ENCODE data around the gene IL19.
A peak's percentile ranks its signal among the peaks of the same experiment; 100 is the strongest.
"Not testable (repeated sequence)": the region's sequence is repeated elsewhere in the genome, so short reads cannot be mapped to it uniquely, and the experiment has no call there.

IL19 gene

DNA sequence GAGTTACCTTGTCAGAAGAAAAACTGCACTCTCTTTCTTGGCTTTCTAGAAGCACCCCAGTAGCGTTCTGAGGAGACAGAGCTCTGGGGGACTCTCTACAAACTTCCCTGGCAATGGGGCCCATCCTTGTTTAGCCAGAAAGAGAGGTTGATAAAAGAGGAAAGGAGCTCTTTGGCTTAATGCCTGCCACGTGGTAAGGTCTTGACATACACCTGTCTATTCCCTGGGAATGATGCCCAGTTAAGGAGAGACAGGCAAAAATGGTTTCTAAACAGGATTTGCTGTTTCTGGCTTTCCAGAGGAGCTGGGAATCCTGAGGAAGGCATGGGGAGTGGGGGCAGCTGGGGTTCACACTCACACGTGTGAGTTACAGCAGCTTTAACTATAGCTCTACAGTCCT, 64.6 kb downstream of the IL19 start:
- DNase-seq = no peak

DNA sequence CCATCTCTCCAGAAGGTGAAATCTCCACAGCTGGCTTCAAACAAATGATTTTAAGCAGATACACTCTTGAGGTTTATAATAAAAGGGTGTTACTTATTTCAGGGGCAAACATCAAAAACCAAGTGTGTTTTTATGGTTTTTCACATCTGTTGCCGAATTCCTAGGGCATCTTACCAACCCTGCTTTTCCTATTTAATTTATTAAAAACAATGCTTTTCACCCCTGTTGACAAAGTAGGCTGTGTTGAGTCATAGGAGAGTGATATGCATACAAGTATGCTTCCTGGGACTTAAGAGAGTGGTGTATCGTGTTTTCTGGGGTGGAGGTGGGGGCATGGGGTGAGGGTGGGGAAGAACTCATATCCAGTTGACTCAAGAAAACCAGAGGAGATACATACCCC, 65.5 kb downstream of the IL19 start:
- peak; percentile 41 for DNase-seq

DNA sequence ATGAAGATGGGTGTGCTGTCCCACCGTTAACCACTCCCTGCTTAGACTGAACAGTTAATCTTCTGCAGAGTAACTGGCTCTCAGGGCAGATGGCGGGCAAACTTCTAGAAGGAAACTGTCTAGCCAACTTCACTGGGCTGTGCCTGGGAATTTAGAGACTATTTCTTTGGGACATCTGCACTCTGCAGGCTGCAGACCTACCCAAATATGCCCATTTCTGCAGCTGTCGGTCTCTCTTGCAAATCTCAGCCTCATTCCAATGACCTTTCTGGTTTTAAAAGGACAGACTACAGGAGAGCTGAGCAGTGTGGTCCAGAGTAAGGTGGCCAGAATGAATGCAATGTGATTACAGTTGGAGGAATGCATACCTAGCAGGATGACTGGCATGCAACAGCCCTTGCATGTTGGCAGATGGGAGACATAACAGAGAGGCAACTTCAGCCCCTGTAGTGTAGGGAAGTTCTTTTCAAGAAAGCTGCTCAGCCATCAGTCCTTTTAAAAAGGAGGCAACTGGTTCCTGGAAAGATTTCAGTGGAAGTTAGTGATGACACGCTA, 68.5 kb downstream of the IL19 start:
- peak; percentile 37 for DNase-seq

DNA sequence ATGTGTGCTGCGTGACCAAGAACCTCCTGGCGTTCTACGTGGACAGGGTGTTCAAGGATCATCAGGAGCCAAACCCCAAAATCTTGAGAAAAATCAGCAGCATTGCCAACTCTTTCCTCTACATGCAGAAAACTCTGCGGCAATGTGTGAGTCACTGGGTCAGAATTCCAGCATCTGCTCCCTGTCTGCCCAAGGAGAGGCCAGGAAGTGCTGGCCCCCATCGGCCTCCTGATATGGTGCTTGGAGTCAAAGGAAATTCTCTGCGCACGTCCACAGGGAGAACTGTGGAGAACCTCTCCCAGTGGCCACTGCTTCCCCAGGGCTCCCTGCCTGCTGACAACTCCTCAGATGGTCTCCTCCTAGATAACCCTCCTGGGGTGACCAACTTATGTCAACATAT, 69.3 kb downstream of the IL19 start:
- DNase-seq = peak; percentile 87

DNA sequence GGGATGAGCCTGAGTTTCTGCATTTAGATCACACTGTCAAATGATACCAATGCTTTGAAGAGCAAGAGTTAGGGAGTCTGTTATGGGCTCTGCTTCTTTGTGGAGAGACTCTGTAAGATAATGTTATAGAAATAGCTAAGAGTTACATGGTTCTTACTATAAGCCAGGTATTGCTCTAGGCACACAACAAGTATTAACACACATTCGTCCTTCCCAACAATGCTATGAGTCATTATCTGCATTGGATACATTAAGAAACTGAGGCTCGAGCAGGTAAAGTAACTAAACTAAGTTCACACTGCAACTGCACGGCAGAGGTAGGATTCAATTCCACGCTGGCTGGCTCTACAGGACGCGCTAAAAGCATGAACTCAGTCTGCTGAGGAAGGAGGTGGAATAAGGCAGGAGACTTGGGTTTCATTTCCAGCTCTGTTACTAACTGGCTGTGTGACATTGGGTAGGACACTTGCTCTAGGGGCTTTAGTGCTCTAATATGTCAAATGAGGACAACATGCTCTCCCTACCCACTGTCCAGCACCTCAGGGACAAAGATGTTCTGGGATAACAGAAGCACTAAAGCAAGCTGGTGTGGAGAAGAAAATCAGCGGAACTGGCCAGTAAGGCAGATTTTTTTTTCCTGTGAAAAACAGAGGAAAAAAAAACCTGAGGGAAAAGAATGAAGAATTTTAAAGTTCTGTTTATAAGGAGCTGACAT, 71.2 kb downstream of the IL19 start:
- no peak for DNase-seq

DNA sequence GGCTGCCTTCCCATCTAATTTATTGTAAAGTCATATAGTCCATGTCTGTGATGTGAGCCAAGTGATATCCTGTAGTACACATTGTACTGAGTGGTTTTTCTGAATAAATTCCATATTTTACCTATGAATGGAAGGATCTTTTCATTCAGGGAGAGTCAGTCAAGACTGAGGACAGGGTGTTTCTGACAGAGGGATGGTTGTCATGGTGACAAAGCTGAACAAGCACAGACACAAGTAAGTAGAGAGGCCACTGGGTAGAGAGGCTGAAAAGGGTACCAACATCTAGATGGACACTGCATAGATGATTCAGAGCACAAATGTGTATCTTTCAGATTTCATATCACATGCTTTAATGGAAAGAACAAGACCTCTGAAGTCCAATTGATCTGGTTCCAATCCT, 72.3 kb downstream of the IL19 start:
- DNase-seq = no peak

DNA sequence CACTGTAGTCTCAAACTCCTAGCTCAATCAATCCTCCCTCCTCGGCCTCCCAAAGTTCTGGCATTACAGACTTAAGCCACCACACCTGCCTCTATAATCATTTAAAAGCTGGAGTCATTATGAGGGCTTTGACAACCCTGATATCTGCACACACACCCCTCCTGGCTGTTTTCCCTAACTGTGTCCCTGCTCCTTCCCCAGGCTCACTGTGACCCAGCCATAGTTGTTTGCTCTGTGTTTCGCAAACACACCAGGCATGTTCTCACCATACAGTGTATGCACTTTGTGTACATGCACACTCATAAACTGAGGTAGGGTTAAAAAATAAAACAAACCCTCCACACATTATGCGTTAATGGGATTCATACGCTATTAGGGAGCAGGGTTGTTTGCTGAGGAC, 73.1 kb downstream of the IL19 start:
- no peak for DNase-seq

DNA sequence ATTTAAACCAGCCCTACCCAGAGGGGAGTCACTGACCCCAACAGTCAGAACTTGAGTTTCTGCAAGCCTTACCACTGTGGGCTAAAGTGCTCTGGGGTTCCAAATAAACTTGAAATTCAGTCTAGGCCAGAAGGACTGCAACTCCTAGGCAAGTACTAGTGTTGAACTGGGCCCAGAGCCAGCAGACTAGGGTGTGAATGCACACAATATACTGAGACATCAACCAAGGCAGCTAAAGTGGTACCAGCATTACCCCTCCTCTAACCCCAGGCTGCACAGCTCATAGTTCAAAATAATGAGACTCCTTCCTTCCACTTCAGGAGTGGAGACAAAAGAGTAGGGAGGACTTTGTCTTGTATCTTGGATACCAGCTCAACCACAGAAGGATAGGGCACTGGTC, 75.9 kb downstream of the IL19 start:
- no peak for DNase-seq

DNA sequence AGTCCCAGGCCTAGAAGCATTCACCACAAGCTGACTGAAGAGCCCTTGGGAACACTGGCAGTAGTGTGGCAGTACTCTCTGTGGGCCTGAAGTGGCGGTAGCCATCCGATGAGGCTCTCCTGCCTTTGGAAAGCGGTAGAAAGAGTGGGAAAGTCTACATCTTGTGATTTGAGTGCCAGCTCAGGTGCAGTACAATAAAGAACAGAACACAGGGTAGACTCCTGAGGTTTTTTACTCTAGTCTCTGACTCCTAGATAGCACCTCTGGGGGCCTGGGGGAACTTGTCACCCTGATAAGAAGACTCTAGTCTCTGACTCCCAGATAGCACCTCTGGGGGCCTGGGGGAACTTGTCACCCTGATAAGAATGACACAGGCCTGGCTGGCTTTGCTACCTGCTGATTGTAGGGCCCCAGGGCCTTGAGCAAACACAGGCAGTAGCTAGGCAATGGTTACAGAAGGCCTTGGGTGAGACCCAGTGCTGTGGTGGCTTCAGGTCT, 76.8 kb downstream of the IL19 start:
- DNase-seq = no peak

DNA sequence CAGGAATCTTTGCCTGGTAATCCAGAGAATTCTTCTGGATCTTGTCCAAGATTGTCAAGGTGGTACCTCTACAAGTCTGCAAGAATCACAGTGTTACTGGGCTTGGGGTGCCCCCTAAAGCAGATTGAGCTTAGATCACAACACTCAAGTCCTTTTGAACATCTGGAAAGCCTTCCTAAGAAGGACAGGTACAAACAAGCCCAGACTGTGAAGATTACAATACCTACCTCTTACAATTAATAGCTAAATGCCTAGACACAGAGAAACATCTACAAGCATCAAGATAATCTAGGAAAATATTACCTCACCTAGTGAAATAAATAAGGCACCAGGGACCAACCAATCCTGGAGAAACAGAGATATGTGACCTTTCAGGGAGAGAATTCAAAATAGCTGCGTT, 77.4 kb downstream of the IL19 start:
- no peak for DNase-seq

DNA sequence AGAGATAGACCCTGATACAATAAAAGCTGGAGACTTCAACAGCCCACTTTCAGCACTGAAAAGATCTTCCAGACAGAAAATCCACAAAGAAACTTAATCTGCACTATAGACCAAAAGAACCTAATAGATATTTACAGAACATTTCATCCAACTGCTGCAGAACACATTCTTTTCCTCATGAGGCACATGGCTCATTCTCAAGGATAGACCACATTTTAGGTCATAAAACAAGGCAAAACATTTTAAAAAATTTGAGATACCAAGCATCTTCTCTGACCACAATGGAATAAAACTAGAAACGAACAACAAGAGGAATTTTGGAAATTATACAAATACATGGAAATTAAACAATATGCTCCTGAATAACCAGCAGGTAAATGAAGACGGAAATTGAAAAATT, 79.8 kb downstream of the IL19 start:
- DNase-seq = no peak

DNA sequence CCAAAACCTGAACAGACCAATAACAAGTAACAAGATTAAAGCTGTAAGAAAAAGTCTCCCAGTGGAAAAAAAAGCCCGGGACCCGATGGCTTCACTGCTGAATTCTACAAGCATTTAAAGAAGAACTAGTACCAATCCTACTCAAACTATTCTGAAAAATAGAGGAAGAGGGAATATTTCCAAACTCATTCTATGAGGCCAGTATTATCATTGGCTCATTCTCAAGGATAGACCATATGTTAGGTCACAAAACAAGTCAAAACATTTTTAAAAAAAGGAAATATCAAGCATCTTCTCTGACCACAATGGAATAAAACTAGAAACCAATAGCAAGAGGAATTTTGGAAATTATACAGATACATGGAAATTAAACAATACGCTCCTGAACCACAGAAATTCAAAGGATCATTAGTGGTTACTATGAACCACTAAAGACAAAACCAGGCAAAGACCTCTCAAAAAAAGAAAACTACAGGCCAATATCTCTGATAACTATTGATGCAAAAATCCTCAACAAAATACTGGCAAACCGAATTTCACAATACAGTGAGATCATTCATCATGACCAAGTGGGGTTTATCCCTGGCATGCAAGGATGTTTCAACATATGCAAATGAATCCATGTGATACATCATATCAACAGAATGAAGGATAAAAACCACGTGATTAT, 80.9 kb downstream of the IL19 start:
- DNase-seq = peak; percentile 94

DNA sequence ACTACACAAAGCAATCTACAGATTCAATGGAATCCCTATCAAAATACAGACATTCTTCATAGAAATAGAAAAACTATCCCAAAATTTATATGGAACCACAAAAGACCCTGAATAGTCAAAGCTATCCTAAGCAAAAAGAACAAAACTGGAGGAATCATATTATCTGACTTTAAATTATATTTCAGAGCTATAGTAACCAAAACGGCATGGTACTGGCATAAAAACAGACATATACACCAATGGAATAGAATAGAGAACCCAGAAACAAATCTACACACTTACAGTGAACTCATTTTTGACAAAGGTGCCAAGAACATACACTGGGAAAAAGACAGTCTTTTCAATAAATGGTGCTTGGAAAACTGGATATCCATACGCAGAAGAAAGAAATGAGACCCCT, 82.1 kb downstream of the IL19 start:
- not testable (repeated sequence) for DNase-seq

DNA sequence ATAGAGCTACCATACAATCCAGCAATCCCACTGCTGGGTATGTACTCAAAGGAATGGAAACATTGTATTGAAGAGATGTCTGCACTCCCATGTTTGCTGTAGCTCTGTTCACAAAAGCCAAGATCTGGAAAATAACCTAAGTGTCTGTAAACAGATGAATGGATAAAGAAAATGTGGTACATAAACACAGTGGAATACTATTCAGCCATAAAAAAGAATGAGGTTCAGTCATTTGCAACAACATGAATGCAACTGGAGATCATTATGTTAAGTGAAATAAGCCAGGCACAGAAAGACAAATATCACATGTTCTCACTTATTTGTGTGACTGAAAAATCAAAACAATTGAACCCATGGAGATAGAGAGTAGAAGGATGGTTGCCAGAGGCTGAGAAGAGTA, 83.1 kb downstream of the IL19 start:
- DNase-seq = not testable (repeated sequence)

DNA sequence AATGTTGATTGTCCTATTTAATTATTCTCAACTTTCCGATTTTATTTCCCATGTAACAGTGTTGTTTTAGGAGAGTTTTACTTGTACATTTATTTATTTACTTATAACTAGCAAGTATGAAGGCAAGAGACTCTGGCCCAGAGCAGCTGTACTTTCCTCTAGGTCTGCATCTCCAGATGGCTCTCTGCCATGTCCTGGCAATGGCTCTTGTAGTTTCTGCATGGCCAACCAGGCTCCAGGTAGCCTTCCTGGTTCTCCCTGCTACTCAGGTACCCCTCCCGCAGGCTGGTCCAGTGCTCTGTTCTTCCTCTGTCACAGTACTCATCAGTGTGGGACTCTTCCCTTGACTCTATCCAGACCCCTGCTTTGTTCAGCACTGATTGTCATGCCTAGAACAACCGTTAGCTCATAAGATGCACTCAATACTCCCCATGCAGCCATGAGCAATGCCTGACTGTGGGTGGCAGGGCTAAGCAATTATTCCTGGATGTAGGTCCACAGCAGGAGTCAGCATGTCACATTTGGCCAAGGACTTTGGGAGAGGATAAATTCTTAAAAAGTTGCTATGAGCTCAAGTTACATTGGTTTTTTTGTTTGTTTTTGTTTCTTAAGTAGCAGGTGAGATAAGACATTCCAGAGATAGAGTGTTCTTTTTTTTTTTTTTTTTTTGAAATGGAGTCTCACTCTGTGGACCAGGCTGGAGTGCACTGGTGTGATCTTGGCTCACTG, 84.0 kb downstream of the IL19 start:
- DNase-seq = no peak

DNA sequence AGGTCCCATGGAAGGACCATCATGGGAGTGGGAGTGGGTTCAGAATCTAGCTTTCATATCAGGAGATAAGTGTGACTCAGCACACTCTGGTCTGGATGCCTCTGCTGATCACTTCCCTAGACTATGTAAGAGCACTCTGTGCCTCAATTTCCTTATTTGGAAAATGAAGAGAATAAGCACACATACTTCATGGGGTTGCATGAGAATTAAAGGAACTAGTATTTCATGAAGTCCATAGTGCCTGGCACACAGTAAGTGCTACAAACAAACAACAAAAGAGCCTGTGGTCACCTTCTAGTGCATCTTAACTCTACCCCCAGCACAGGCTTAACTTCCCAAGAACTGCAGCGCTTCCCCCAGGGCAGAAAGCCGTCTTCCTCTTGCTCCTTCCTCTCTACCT, 85.3 kb downstream of the IL19 start:
- DNase-seq = no peak

DNA sequence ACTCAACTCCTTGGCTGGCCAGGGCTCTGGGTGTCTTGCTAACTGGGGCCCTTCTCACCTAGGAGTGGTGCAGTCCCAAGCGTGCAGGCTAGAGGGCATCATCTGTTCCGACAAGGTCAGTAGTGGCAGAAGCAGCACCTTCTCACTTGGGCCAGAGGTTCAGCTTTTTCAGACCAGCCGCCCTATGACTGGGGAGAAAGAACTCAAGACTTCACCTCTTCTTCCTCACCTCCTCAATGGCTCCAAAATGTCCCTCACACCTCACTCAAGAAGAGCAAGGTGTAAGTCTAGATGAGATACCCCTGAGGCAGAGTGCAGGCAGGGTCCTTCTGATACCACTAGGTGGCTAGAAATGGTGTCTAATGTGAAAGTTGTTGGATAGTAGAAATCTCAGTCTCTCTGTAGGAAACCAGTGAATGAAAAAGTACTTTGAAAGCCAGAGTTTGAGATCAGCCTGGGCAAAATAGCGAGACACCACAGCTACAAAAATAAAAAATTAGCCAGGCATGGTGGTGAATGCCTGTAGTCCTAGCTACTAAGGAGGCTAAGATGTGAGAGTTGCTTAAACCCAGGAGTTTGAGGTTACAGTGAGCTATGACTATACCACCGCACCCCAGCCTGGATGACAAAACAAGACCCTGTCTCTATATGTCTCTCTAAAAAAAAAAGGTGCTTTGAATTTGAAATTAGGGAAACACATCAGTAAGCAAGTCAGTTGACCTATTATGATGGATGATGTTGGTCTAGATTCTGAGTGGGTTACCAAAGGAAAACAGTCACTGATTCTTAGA, 86.3 kb downstream of the IL19 start:
- DNase-seq = no peak

DNA sequence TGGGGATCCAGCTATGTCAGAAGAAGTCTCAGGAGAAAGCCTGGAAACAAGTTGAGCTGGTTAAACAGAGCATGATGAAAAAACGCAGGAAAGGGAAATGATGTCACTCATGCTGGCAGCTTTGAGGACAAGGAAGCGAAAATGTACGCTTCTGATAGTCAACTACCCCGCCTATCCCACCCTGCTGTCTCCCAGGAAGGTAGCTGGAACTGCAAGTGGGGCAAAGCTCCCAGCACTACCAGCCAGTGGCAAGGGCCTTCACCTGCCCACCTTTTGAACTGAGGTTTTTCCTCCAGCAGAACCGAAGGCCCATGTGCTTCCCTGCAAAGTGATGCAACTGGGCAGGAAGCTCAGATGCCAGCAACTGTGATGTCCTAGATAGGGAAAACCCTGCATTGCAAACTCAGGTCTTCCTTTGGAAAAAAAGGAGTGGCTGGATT, 88.5 kb downstream of the IL19 start:
- DNase-seq = no peak

DNA sequence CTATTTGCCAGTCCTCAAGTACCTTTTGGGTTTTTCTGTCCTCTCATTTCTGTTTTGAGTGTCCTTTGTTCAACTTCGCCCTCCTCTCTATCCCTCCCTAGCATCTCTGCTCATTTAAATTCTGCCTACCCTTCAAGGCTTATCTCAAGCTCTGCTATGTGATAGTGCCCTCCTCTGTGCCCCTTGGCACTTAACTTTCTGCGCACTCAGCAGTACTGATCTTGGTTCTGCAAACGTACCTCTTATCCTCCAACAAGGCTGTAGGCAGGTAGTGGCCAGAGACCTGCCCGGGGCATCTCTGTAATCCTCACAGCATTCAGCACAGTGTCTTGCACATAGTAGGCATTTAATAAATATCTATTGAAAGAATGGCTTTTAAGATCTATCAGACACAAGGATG, 89.6 kb downstream of the IL19 start:
- no peak for DNase-seq

DNA sequence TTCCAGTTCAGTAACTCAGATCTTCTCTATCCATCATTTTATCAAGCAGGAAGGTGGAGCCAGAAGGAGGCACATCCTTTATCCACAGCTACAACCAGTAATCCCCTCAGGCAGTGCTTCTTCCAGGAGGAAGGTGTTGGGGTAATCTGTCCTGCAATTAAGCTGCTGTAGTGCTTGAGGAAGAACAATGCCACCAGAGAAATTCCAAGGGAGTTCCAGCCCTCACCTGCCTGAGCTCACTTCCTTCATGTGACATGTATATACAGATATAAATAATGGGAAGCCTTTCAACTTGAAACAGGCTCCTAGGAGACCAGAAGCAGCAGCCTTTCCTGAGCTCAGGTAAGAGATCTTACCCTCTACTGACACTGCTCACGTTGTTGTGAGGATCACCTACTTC, 92.7 kb downstream of the IL19 start:
- no peak for DNase-seq

DNA sequence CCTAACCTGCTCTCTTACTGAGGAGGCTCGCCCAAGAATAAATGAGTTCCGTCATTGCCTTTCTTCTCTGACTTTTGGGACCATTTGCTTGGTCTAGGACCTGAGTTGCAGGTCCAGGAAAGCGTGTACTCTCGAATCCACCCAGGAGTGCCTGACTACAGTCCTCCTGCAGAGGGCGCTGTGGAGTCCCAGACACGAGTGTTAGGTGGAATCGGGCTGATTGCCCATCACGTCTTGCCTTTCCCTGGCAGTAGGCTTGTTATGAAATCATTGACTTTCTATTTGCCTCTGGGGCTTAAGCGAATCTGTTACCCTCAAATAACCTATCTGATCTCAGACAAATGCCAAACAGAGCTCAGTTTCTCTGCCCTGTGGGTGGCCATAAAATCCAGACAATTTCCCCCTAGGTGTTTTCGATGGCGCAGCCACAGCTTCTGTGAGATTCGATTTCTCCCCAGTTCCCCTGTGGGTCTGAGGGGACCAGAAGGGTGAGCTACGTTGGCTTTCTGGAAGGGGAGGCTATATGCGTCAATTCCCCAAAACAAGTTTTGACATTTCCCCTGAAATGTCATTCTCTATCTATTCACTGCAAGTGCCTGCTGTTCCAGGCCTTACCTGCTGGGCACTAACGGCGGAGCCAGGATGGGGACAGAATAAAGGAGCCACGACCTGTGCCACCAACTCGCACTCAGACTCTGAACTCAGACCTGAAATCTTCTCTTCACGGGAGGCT, 94.5 kb downstream of the IL19 start, which contains the start of gene IL20:
Gene IL20 (plus strand): TSS at position 685 of the 733 bp plus-strand sequence. CDS start 230 bp downstream, outside the sequence.
- DNase-seq = peak; percentile 84

DNA sequence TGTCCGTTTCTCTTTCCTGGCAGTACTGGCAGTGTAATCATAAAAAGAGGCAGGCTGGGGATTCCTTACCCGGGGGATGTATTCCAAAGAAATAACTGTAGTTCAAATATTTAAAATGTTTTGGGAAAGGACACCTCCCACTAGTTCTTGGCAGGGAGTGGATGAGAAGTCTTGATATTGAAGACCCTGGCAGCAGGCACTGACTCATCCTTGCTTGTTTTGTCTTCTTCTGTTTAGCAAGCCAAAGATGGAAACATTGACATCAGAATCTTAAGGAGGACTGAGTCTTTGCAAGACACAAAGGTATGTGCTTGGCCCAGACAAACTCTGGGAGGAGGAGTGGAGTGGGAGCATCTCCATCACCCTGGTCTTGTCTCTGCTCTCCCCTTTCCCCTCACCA, 95.5 kb downstream of the IL19 start:
- peak; percentile 70 for DNase-seq
